Measurements from ENCODE around the gene ACP7. TPM values are rescaled to one million over a fixed set of nuclear protein-coding genes. Genes with fewer than 3 reads are reported as not detected.

The ACP7 gene
- total and polyA plus RNA-seq, 2 experiments from 2014 or later, result 0.27 to 0.45 TPM

- TF ChIP-seq CTCF (conservative IDR thresholded peaks at IDR 0.05; ENCODE audit: low read depth in 2 of 2), result no peak
- no peak for TF ChIP-seq JUNB (IDR thresholded peaks at IDR 0.05; ENCODE audit: unreplicated experiment)
Observed at GRCh38 chr19:39085392-39085791, 1.2 kb downstream of the ACP7 start (continued).

GRCh38 chr19:39086386-39086785 lies 2.2 kb downstream of the ACP7 start:
- Histone ChIP-seq H3F3A (replicated peaks; ENCODE audit: low read depth) (no peaks in the 10 kb centered on the region), H3K36me3 (ENCODE audit: insufficient read depth) (no peaks in the 10 kb centered on the region), H3K4me2 (no peak overlapping the region), H3K27me3 (ENCODE audit: insufficient read depth) (peaks cover 41% of the 10 kb centered on the region), H3K79me2 (replicated peaks; ENCODE audit: insufficient read depth) (no peaks in the 10 kb centered on the region), H3K4me3 (no peak overlapping the region), H4K20me1 (replicated peaks; ENCODE audit: insufficient read depth) (no peaks in the 10 kb centered on the region), H3K9me2 (ENCODE audit: insufficient read depth) (no peaks in the 10 kb centered on the region), H3K4me1 (ENCODE audit: insufficient read depth) (peaks cover 15% of the 10 kb centered on the region), H2AFZ (no peak overlapping the region), H3K27ac (ENCODE audit: low read depth) (no peak overlapping the region)
- no peak for DNase-seq (ENCODE audit: low spot score)
- ATAC-seq, result no peak
- Mint-ChIP-seq H3K27ac (no peak overlapping the region), H3K27me3 (ENCODE audit: insufficient read depth, low read depth, poor library complexity) (peaks cover 38% of the 10 kb centered on the region), H3K4me1 (peaks cover 19% of the 10 kb centered on the region), H3K36me3 (ENCODE audit: low read depth) (no peaks in the 10 kb centered on the region; the same call in 2 of the 3 replicates), H3K4me3 (no peak overlapping the region), H3K9me3 (no peaks in the 10 kb centered on the region)
- TF ChIP-seq CREB1 (CRISPR knock-in tag; IDR thresholded peaks at IDR 0.05; ENCODE audit: low read depth) (no peak), EZH2 (IDR thresholded peaks at IDR 0.05; ENCODE audit: low read depth, unreplicated experiment) (no peak), ZNF462 (CRISPR knock-in tag; IDR thresholded peaks at IDR 0.05) (no peak), STAT1 (IDR thresholded peaks at IDR 0.05; ENCODE audit: unreplicated experiment) (no peak), REST (IDR thresholded peaks at IDR 0.05; ENCODE audit: unreplicated experiment) (no peak), POLR2AphosphoS5 (IDR thresholded peaks at IDR 0.05; ENCODE audit: low read depth) (no peak), ETS1 (IDR thresholded peaks at IDR 0.05) (no peak), EZH2phosphoT487 (IDR thresholded peaks at IDR 0.05; ENCODE audit: unreplicated experiment) (no peak), CTCF (conservative IDR thresholded peaks at IDR 0.05; ENCODE audit: low read depth in 2 of 2) (no peak)
